Measurements from ENCODE around the gene SOST. TPM values are rescaled to one million over a fixed set of nuclear protein-coding genes. Genes with fewer than 3 reads are reported as not detected.

Gene SOST
- polyA plus RNA-seq, 1 of the 3 experiments (the other 2 are of a cell fraction): not detected

GRCh38 chr17:43782913-43783680 is 24.5 kb upstream of the SOST start:
- H3K27me3 ChIP-seq (ENCODE audit: insufficient read depth): no peaks in the 10 kb centered on the region
- no peak overlapping the region for H3K4me2 ChIP-seq
- H4K20me1 ChIP-seq (ENCODE audit: insufficient read depth): no peaks in the 10 kb centered on the region
- peaks cover 6 to 11% of the 10 kb centered on the region in 2 experiments; a peak in 2 of 4 replicates for H3K4me1 ChIP-seq (ENCODE audit: control insufficient read depth in 1 of 2, insufficient read depth in 2 of 2, low read depth in 1 of 2, low read length in 1 of 2)
- TF ChIP-seq NRF1 (IDR thresholded peaks at IDR 0.05; ENCODE audit: low read depth, low read length): no peak
- TF ChIP-seq MAX (IDR thresholded peaks at IDR 0.05; ENCODE audit: low read depth): no peak
- no peak for TF ChIP-seq NFIC (IDR thresholded peaks at IDR 0.05; ENCODE audit: borderline replicate concordance)
- TF ChIP-seq CTCF (IDR thresholded peaks at IDR 0.05): no peak
- H3K9me2 ChIP-seq: no peaks in the 10 kb centered on the region
- no peak overlapping the region for H3K9ac ChIP-seq
- H3K27ac ChIP-seq (ENCODE audit: low read depth in 2 of 2, low read length in 1 of 2): peak overlapping the region in 1 of 2 experiments; percentile 81; a peak in 2 of 4 replicates
- WGBS (ENCODE audit: low lambda C conversion rate): 82% methylated on average over 15 of the region's 15 CpGs
- POLR2A ChIA-PET: interaction anchor here (0.6 kb wide), 1 partner anchor 389 kb away, joined by 3 read pairs; no protein-coding TSS in a partner anchor
- CTCF ChIA-PET: interaction anchor here (0.9 to 1.7 kb wide), 5 partner anchors 17 to 223 kb away, joined by 3 to 6 read pairs (median 5); no protein-coding TSS in a partner anchor
- H3K9me3 ChIP-seq: no peaks in the 10 kb centered on the region
- peaks cover 29% of the 10 kb centered on the region for H3F3A ChIP-seq (replicated peaks; ENCODE audit: insufficient read depth)
- H3K4me3 ChIP-seq (ENCODE audit: low read depth in 2 of 2, low read length in 1 of 2): no peak overlapping the region
- peaks cover 5% of the 10 kb centered on the region for H3K79me2 ChIP-seq (ENCODE audit: insufficient read depth)
- DNase-seq: no peak
- no peak overlapping the region for H2AFZ ChIP-seq (ENCODE audit: low read depth)
- no peaks in the 10 kb centered on the region for H3K36me3 ChIP-seq (replicated peaks in 1 of 2; ENCODE audit: control insufficient read depth in 1 of 2, insufficient read depth in 2 of 2, low read length in 1 of 2)

DNA sequence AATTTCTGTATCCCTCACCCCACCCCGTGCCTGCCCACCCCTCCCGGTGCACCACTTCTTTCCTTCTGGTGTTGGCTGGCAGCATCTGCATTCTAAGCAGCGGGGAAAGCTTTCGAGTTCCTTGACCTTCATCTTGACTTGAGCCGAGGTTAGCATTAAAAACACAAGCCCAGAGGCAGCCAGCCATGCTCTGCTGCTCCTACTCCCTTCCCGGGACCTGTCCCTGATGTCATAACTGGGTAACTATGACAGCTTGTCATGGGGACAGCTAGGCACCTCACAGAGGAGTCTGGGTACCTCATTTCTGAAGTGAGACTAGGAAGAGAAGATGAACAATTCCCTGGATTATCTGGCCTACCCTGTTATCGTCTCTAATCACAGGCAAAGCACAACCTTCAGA is 21.5 kb upstream of the SOST start, which contains the start of gene CFAP97D1:
Gene CFAP97D1 (plus strand): TSS at position 301 of the 400 bp plus-strand sequence. CDS start 28 bp downstream, at position 329.
- WGBS (ENCODE audit: low lambda C conversion rate): 86% methylated on average over 7 of the region's 7 CpGs
- H2AFZ ChIP-seq (ENCODE audit: low read depth): peak within 1 kb of the TSS; percentile 89
- no peak for TF ChIP-seq FOXM1 (IDR thresholded peaks at IDR 0.05; ENCODE audit: low read depth)
- no peak for TF ChIP-seq POLR2AphosphoS5 (IDR thresholded peaks at IDR 0.05; ENCODE audit: low read depth, low read length)
- TF ChIP-seq GABPA (IDR thresholded peaks at IDR 0.05; ENCODE audit: low read depth): no peak
- TF ChIP-seq RAD21 (IDR thresholded peaks at IDR 0.05; ENCODE audit: low read length): no peak
- TF ChIP-seq NFIC (IDR thresholded peaks at IDR 0.05; ENCODE audit: borderline replicate concordance): no peak
- TF ChIP-seq RXRA (IDR thresholded peaks at IDR 0.05; ENCODE audit: borderline replicate concordance, low read depth): no peak
- TF ChIP-seq RFX5 (IDR thresholded peaks at IDR 0.05; ENCODE audit: low read length): no peak
- TF ChIP-seq REST (IDR thresholded peaks at IDR 0.05; ENCODE audit: low read depth, low read length): no peak
- no peak for TF ChIP-seq ELF1 (IDR thresholded peaks at IDR 0.05)
- no peak for TF ChIP-seq YY1 (IDR thresholded peaks at IDR 0.05; ENCODE audit: low read depth)
- TF ChIP-seq TCF12 (IDR thresholded peaks at IDR 0.05): no peak
- TF ChIP-seq SIN3A (IDR thresholded peaks at IDR 0.05; ENCODE audit: borderline replicate concordance, low read depth, low read length): no peak
- TF ChIP-seq MEF2A (IDR thresholded peaks at IDR 0.05; ENCODE audit: borderline replicate concordance, low read depth): no peak
- no peak for TF ChIP-seq USF2 (IDR thresholded peaks at IDR 0.05; ENCODE audit: borderline replicate concordance, low read depth, low read length)
- TF ChIP-seq FOXJ3 (CRISPR knock-in tag; IDR thresholded peaks at IDR 0.05): no peak
- no peak for TF ChIP-seq SMC3 (IDR thresholded peaks at IDR 0.05; ENCODE audit: low read depth, low read length)
- H3K9me3 ChIP-seq: no peaks in the 10 kb centered on the region
- H3K4me2 ChIP-seq: peak within 1 kb of the TSS; percentile 99
- peaks cover 1 to 14% of the 10 kb centered on the region in 2 experiments for H3K36me3 ChIP-seq (replicated peaks in 1 of 2; ENCODE audit: control insufficient read depth in 1 of 2, insufficient read depth in 2 of 2, low read length in 1 of 2)
- peaks cover 8 to 18% of the 10 kb centered on the region in 2 experiments; a peak in 2 of 4 replicates for H3K4me1 ChIP-seq (ENCODE audit: control insufficient read depth in 1 of 2, insufficient read depth in 2 of 2, low read depth in 1 of 2, low read length in 1 of 2)
- ChIA-PET CTCF (interaction anchor here (1.0 to 6.2 kb wide), 5 partner anchors 13 to 85 kb away, joined by 3 to 59 read pairs (median 11); partner anchors contain the start of gene CD300LG), POLR2A (no interaction called here)
- DNase-seq: no peak
- H3K79me2 ChIP-seq (ENCODE audit: insufficient read depth): peaks cover 35% of the 10 kb centered on the region
- no peaks in the 10 kb centered on the region for H3K27me3 ChIP-seq (ENCODE audit: insufficient read depth)
- peak within 1 kb of the TSS in 1 of 2 experiments; percentile 95; a peak in 2 of 4 replicates for H3K27ac ChIP-seq (ENCODE audit: low read depth in 2 of 2, low read length in 1 of 2)
- H3K9me2 ChIP-seq: no peaks in the 10 kb centered on the region
- H3K9ac ChIP-seq: peak within 1 kb of the TSS; percentile 100
- peaks cover 13% of the 10 kb centered on the region for H4K20me1 ChIP-seq (ENCODE audit: insufficient read depth)
- peak within 1 kb of the TSS; percentile 77 to 84 for H3K4me3 ChIP-seq (ENCODE audit: low read depth in 2 of 2, low read length in 1 of 2)
- H3F3A ChIP-seq (replicated peaks; ENCODE audit: insufficient read depth): peaks cover 17% of the 10 kb centered on the region
